ENCODE measurements around the gene FAT3. TPM values are rescaled to one million over a fixed set of nuclear protein-coding genes. Genes with fewer than 3 reads are reported as not detected.

Gene FAT3
- total RNA-seq, result 83.2 TPM

GRCh38 chr11:92224407-92225124, at the start of gene FAT3:
FAT3 (plus strand) TSS chr11:92224818; CDS start chr11:92352113, 127,295 bp downstream.

Data from camera-type eye (tissue), 1 donor.